HepG2 (cell line): ENCODE measurements around the gene DUS2. TPM values are rescaled to one million over a fixed set of nuclear protein-coding genes. Genes with fewer than 3 reads are reported as not detected.

Experiments used
- CEBPB ChIP-seq: IDR thresholded peaks from 2 replicates; pipeline ENCODE4 v1.6.1; 2011; ENCODE audit warnings: low read depth, low read length, improper control_type of control experiment, borderline replicate concordance
- ELK4 ChIP-seq: sonication (generic); formaldehyde crosslinking; IDR thresholded peaks from 2 replicates; pipeline ENCODE4 v1.9.0; 2021; ENCODE audit warnings: missing genetic modification reagents, borderline replicate concordance
- FOXO4 ChIP-seq: sonication (generic); formaldehyde crosslinking; conservative IDR thresholded peaks from 2 replicates; pipeline ENCODE4 v1.8.1; 2023; ENCODE audit warnings: missing genetic modification reagents
- HOXD1 ChIP-seq: sonication (generic); formaldehyde crosslinking; IDR thresholded peaks from 2 replicates; pipeline ENCODE4 v1.5.0; 2020; ENCODE audit warnings: missing genetic modification reagents
- ISX ChIP-seq: sonication (generic); formaldehyde crosslinking; conservative IDR thresholded peaks from 2 replicates; pipeline ENCODE4 v1.5.0; 2020; ENCODE audit warnings: missing genetic modification reagents
- REXO4 ChIP-seq: sonication (generic); formaldehyde crosslinking; IDR thresholded peaks from 2 replicates; pipeline ENCODE4 v1.8.0; 2022; ENCODE audit warnings: missing genetic modification reagents, mild to moderate bottlenecking, borderline replicate concordance
- TGIF2 ChIP-seq: IDR thresholded peaks from 2 replicates; pipeline ENCODE4 v1.6.1; 2016; ENCODE audit warnings: control low read depth, missing compliant biosample characterization
- ZEB1 ChIP-seq: IDR thresholded peaks from 2 replicates; pipeline ENCODE4 v1.6.1; 2012; ENCODE audit warnings: mild to moderate bottlenecking, low read depth, inconsistent platforms; ENCODE audit not compliant: insufficient replicate concordance
- ZNF160 ChIP-seq: sonication (generic); formaldehyde crosslinking; IDR thresholded peaks from 2 replicates; pipeline ENCODE4 v1.8.0; 2022; ENCODE audit warnings: mild to moderate bottlenecking, inconsistent platforms, missing genetic modification reagents
- ZNF3 ChIP-seq: IDR thresholded peaks from 2 replicates; pipeline ENCODE4 v1.7.0; 2017; ENCODE audit warnings: inconsistent platforms
- ZNF546 ChIP-seq: sonication (generic); formaldehyde crosslinking; conservative IDR thresholded peaks from 2 replicates; pipeline ENCODE4 v1.8.1; 2023; ENCODE audit warnings: mild to moderate bottlenecking, missing genetic modification reagents
- ZNF629 ChIP-seq: sonication (generic); formaldehyde crosslinking; conservative IDR thresholded peaks from 2 replicates; pipeline ENCODE4 v1.5.0; 2020; ENCODE audit warnings: missing genetic modification reagents
- polyA plus RNA-seq, 8 experiments: library from polyadenylated mRNA; depleted of rRNA in 3 of 8; stranded (reverse) in 7 of 8; unstranded in 1 of 8; fragments of >200 nt; fragmentation: Illumina TruSeq in 4 of 8; extraction: Trizol in 4 of 8; gene quantifications; 2 replicates each; pipeline versions ENCODE4 v1.2.1 to v1.2.3, GENCODE V29; 2011 to 2016; ENCODE audit warnings: low read depth in 4 of 8, missing spikeins in 1 of 8, mixed read lengths in 1 of 8; ENCODE audit not compliant: insufficient read depth in 1 of 8
- total RNA-seq, 5 experiments: library from RNA; depleted of rRNA; stranded (reverse); fragments of >200 nt; fragmentation: Illumina TruSeq; extraction: Trizol; gene quantifications; 2 replicates each; pipeline ENCODE4 v1.2.3, GENCODE V29; 2016; ENCODE audit warnings: low read depth in 1 of 5
- TF ChIP-seq, protein P1 (sequence below): sonication (generic); formaldehyde crosslinking; IDR thresholded peaks from 2 replicates; pipeline ENCODE4 v1.4.0; 2020; ENCODE audit warnings: mild to moderate bottlenecking, missing genetic modification reagents
- TF ChIP-seq, protein P2 (sequence below): sonication (generic); formaldehyde crosslinking; IDR thresholded peaks from 2 replicates; pipeline ENCODE4 v1.5.0; 2020; ENCODE audit warnings: missing genetic modification reagents
- TF ChIP-seq, protein P3 (sequence below): sonication (generic); formaldehyde crosslinking; IDR thresholded peaks from 2 replicates; pipeline ENCODE4 v1.4.0; 2020; ENCODE audit warnings: missing genetic modification reagents, borderline replicate concordance

The DUS2 gene
- total and polyA plus RNA-seq, 2 of the 13 experiments (the other 11 are each of a cell fraction or from before 2014, with no cell fraction given), result 17.8 to 25.1 TPM

GRCh38 chr16:68079376-68079625 lies 56.2 kb downstream of the DUS2 start (continued):
- TF ChIP-seq, protein P1, sequence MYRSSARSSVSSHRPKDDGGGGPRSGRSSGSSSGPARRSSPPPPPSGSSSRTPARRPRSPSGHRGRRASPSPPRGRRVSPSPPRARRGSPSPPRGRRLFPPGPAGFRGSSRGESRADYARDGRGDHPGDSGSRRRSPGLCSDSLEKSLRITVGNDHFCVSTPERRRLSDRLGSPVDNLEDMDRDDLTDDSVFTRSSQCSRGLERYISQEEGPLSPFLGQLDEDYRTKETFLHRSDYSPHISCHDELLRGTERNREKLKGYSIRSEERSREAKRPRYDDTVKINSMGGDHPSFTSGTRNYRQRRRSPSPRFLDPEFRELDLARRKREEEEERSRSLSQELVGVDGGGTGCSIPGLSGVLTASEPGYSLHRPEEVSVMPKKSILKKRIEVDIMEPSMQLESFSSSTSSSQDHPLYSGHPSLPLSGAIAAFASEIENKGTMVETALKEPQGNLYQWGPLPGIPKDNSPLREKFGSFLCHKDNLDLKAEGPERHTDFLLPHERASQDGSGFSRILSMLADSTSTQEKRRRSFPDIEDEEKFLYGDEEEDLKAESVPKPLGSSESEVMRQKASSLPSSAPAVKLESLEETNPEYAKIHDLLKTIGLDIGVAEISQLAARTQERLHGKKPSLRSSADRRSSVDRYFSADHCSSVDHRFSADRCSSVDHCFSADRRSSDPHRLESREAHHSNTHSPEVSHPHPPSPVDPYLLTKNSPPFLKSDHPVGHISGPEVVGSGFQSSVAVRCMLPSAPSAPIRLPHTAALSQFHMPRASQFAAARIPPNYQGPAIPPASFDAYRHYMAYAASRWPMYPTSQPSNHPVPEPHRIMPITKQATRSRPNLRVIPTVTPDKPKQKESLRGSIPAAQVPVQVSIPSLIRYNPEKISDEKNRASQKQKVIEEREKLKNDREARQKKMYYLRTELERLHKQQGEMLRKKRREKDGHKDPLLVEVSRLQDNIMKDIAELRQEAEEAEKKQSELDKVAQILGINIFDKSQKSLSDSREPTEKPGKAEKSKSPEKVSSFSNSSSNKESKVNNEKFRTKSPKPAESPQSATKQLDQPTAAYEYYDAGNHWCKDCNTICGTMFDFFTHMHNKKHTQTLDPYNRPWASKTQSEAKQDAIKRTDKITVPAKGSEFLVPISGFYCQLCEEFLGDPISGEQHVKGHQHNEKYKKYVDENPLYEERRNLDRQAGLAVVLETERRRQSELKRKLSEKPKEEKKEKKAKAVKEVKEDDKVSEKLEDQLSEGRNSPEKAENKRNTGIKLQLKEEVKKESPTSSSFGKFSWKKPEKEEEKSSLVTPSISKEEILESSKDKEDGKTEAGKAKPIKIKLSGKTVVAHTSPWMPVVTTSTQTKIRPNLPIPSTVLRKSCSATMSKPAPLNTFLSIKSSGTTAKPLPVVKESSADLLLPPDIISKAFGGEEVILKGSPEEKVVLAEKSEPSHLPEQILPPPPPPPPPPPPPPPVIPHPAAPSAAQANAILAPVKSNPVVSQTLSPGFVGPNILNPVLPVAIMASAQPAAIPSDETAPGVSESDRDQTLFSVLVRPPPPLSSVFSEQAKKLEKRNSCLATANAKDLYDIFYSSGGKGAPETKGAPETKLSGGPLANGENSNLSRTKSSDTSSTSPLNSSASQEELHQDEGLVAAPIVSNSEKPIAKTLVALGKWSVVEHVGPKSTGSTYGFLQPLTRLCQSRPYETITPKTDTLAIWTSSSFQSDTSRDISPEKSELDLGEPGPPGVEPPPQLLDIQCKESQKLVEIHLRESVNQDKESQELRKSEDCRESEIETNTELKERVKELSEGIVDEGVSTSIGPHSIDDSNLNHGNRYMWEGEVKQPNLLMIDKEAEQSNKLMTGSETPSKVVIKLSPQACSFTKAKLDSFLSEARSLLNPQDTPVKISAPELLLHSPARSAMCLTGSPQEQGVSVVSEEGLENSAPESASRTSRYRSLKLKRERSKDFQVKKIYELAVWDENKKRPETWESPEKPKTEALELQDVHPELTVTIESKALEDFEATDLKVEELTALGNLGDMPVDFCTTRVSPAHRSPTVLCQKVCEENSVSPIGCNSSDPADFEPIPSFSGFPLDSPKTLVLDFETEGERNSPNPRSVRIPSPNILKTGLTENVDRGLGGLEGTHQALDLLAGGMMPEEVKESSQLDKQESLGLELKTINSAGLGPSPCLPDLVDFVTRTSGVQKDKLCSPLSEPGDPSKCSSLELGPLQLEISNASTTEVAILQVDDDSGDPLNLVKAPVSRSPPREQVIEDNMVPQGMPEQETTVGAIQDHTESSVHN (CRISPR knock-in tag), result no peak
- TF ChIP-seq REXO4 (no peak), TGIF2 (0 out of 2 replicates have a peak, but pooled peaks have one; percentile 11), ZNF629 (CRISPR knock-in tag) (0 out of 2 replicates have a peak, but pooled peaks have one; percentile 11), ZNF160 (no peak), HOXD1 (CRISPR knock-in tag) (no peak), ZEB1 (no peak), ELK4 (CRISPR knock-in tag) (no peak), ISX (CRISPR knock-in tag) (no peak), FOXO4 (CRISPR knock-in tag) (peak; percentile 7; the same call in 1 of the 2 replicates), ZNF546 (CRISPR knock-in tag) (no peak), CEBPB (no peak), ZNF3 (CRISPR knock-in tag) (0 out of 2 replicates have a peak, but pooled peaks have one; percentile 40)
- TF ChIP-seq, protein P2, sequence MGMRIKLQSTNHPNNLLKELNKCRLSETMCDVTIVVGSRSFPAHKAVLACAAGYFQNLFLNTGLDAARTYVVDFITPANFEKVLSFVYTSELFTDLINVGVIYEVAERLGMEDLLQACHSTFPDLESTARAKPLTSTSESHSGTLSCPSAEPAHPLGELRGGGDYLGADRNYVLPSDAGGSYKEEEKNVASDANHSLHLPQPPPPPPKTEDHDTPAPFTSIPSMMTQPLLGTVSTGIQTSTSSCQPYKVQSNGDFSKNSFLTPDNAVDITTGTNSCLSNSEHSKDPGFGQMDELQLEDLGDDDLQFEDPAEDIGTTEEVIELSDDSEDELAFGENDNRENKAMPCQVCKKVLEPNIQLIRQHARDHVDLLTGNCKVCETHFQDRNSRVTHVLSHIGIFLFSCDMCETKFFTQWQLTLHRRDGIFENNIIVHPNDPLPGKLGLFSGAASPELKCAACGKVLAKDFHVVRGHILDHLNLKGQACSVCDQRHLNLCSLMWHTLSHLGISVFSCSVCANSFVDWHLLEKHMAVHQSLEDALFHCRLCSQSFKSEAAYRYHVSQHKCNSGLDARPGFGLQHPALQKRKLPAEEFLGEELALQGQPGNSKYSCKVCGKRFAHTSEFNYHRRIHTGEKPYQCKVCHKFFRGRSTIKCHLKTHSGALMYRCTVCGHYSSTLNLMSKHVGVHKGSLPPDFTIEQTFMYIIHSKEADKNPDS (CRISPR knock-in tag), result no peak
- TF ChIP-seq, protein P3, sequence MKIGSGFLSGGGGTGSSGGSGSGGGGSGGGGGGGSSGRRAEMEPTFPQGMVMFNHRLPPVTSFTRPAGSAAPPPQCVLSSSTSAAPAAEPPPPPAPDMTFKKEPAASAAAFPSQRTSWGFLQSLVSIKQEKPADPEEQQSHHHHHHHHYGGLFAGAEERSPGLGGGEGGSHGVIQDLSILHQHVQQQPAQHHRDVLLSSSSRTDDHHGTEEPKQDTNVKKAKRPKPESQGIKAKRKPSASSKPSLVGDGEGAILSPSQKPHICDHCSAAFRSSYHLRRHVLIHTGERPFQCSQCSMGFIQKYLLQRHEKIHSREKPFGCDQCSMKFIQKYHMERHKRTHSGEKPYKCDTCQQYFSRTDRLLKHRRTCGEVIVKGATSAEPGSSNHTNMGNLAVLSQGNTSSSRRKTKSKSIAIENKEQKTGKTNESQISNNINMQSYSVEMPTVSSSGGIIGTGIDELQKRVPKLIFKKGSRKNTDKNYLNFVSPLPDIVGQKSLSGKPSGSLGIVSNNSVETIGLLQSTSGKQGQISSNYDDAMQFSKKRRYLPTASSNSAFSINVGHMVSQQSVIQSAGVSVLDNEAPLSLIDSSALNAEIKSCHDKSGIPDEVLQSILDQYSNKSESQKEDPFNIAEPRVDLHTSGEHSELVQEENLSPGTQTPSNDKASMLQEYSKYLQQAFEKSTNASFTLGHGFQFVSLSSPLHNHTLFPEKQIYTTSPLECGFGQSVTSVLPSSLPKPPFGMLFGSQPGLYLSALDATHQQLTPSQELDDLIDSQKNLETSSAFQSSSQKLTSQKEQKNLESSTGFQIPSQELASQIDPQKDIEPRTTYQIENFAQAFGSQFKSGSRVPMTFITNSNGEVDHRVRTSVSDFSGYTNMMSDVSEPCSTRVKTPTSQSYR, result no peak
